Measurements from ENCODE around the gene NMNAT2. TPM values are rescaled to one million over a fixed set of nuclear protein-coding genes. Genes with fewer than 3 reads are reported as not detected.

NMNAT2 gene
- total RNA-seq, 4 donors from 2014 or later = 1.7 to 2.8 (median 2.4) TPM

DNA sequence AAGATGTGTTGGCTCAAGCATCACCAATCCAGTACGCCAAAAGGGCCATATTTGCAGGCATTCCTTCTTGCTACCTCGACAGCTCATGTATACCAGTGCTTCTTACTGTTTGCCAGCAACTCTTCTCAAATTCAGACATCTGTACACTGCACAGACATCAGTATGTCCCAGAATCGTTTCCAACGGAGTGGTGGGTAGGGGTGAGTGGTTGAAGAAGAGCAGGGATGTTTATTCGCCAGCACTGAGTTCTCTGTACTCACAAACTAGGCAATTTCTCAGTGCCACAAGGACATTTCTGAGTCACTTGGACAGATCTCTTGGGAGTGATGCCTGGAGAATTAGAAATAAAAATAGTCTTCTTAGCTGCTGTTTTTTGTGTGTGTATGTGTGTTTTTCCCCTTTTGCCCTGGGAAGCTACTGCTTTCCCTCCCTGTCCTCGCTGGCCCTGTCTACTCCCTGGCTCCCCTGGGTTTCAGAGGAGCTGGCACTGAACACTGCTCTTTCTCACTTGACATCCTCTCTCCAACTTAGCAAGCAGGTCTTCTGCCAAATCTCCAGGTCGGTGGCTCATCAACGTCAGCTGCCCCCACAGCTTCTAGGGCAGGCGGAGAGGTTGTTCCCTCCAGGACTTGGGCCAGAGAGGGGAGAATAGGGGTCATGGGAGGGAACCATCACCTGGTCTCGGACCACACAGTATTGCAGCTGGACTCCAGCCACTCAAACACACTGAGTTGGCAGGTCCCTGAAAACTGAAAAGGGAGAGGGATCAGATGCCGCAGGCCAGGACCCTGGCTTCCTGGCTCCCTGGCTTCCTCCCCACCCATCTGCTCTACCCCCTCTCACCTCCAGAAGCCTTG is 90.5 kb downstream of the NMNAT2 start:
- TF ChIP-seq, protein P1, sequence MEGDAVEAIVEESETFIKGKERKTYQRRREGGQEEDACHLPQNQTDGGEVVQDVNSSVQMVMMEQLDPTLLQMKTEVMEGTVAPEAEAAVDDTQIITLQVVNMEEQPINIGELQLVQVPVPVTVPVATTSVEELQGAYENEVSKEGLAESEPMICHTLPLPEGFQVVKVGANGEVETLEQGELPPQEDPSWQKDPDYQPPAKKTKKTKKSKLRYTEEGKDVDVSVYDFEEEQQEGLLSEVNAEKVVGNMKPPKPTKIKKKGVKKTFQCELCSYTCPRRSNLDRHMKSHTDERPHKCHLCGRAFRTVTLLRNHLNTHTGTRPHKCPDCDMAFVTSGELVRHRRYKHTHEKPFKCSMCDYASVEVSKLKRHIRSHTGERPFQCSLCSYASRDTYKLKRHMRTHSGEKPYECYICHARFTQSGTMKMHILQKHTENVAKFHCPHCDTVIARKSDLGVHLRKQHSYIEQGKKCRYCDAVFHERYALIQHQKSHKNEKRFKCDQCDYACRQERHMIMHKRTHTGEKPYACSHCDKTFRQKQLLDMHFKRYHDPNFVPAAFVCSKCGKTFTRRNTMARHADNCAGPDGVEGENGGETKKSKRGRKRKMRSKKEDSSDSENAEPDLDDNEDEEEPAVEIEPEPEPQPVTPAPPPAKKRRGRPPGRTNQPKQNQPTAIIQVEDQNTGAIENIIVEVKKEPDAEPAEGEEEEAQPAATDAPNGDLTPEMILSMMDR (IDR thresholded peaks at IDR 0.05) = no peak
- TF ChIP-seq POLR2AphosphoS5 (IDR thresholded peaks at IDR 0.05) (peak; percentile 61 to 79), EP300 (IDR thresholded peaks at IDR 0.05) (peak; percentile 2), POLR2A (IDR thresholded peaks at IDR 0.05; ENCODE audit: low read depth) (no peak)
- Histone ChIP-seq H3K4me3 (no peak overlapping the region), H3K36me3 (no peaks in the 10 kb centered on the region), H3K27me3 (no peaks in the 10 kb centered on the region), H3K9me3 (no peaks in the 10 kb centered on the region), H3K27ac (replicated peaks in 1 of 4) (peak overlapping the region; percentile 74 to 88 (median 83)), H3K4me1 (peaks cover 14 to 58% (median 54%) of the 10 kb centered on the region in 4 donors)
- 44% methylated on average over 11 of the region's 11 CpGs for WGBS
- intact Hi-C loops (cut with DNase I) = loop anchor here (10.0 kb wide), 1 partner anchor 363 kb away; no protein-coding TSS in a partner anchor
- no peak for DNase-seq (ENCODE audit: extremely low spot score)

DNA sequence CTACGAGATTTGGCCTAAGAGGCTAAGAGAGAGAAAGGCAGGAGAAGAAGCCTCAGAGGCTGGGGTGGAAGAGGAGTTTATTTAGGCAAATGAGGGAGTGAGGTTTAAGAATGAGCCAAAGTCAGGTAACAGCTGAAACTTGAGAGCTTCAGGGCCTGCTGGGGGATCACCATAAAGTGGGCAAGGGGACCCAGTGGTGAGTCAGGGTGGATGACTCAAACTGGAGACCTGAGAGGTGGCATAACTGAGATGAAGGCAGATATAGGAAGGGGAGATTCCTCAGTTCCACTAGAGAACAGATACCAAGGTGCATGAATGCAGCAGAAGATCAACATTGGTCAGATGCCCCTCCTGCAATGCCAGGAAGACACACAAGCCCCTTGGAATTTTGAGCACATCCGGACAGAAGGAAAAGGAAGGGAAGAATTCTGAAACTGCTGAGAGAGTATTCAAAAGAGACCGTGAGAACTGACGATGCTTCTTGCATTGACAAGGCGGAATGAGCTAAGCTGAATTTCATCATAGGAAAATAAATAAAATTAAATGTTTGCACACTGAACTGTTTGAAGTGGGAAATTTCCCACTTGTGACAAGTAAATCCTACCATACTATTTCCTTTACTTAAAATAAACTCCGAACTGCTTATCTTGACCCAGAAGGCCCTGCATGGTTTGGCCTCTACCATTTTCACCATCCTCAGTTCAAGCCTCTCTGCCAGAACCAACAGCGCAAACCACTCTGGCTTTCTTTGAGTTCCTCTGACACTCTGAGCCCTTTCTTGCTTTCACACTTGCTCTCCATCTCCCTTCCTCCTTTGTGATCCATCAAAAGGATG is 94.1 kb downstream of the NMNAT2 start:
- H3K9me3 ChIP-seq = no peaks in the 10 kb centered on the region
- intact Hi-C loops (cut with DNase I) = loop anchor here (10.0 kb wide), 1 partner anchor 359 kb away; no protein-coding TSS in a partner anchor
- DNase-seq (ENCODE audit: extremely low spot score) = no peak
- H3K4me3 ChIP-seq = no peak overlapping the region
- TF ChIP-seq EP300 (IDR thresholded peaks at IDR 0.05) (no peak), POLR2AphosphoS5 (IDR thresholded peaks at IDR 0.05) (no peak), POLR2A (IDR thresholded peaks at IDR 0.05; ENCODE audit: low read depth) (no peak)
- TF ChIP-seq, protein P1 (IDR thresholded peaks at IDR 0.05) = no peak
- no peaks in the 10 kb centered on the region for H3K27me3 ChIP-seq
- WGBS = 87% methylated on average over 7 of the region's 7 CpGs
- peaks cover 14 to 32% (median 29%) of the 10 kb centered on the region in 4 donors for H3K4me1 ChIP-seq
- no peaks in the 10 kb centered on the region for H3K36me3 ChIP-seq
- H3K27ac ChIP-seq (replicated peaks in 1 of 4) = no peak overlapping the region

DNA sequence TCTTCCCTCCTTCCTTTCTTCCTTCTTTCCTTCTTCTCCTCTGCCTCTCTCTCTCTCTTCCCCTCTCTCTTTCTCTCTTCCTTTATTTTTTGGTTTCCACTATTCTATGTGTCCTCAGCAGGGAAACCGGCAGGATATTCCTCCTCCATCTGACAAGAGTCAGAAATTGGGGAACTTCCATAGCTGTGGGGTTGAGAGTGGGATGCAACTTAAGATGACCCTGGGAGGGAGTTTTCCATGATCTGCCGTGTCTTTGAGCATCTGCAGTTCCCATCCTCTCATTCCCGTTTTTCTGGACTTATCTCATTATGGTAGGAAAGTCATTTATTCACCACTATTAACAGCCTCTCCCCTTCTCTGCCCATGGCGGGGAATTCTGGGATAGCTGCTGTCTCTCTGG is 98.6 kb downstream of the NMNAT2 start:
- H3K4me1 ChIP-seq = peaks cover 24 to 35% (median 31%) of the 10 kb centered on the region in 4 donors
- H3K36me3 ChIP-seq = no peaks in the 10 kb centered on the region
- H3K4me3 ChIP-seq = no peak overlapping the region
- H3K27ac ChIP-seq (replicated peaks in 1 of 4) = peak overlapping the region in 1 of 4 donors; percentile 47
- no peak for DNase-seq (ENCODE audit: extremely low spot score)
- intact Hi-C loops (cut with DNase I) = loop anchor here (10.0 kb wide), 1 partner anchor 355 kb away; no protein-coding TSS in a partner anchor
- H3K27me3 ChIP-seq = no peaks in the 10 kb centered on the region
- TF ChIP-seq, protein P1 (IDR thresholded peaks at IDR 0.05) = no peak
- no peak for TF ChIP-seq POLR2A (IDR thresholded peaks at IDR 0.05; ENCODE audit: low read depth)
- H3K9me3 ChIP-seq = no peaks in the 10 kb centered on the region
- WGBS = 83% methylated on average over 4 of the region's 4 CpGs

DNA sequence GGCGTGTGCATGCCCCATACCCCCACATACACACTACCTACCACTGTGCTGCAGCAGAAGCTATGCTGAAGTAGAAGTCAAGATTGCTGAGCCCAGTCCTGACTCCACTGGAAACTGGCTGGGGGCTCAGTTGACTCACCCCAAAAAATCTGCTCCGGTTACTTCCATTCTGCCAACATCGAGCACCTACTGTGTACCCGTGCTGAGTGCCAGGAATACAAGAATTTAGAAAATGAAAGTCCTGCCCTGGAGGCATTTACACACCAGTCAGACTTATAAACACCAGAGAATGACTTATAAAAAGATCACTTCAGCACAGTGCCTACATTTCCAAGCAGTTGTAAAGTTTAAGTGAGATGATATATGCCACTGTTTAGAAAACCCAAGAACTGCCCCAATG is 99.1 kb downstream of the NMNAT2 start:
- Histone ChIP-seq H3K4me3 (no peak overlapping the region), H3K9me3 (no peaks in the 10 kb centered on the region), H3K27ac (replicated peaks in 1 of 4) (peak overlapping the region in 2 of 4 donors; percentile 47 to 73), H3K4me1 (peaks cover 24 to 37% (median 31%) of the 10 kb centered on the region in 4 donors), H3K27me3 (no peaks in the 10 kb centered on the region), H3K36me3 (no peaks in the 10 kb centered on the region)
- WGBS = 85% methylated on average over 4 of the region's 4 CpGs
- no peak for DNase-seq (ENCODE audit: extremely low spot score)
- intact Hi-C loops (cut with DNase I) = no loop called here
- no peak for TF ChIP-seq POLR2A (IDR thresholded peaks at IDR 0.05; ENCODE audit: low read depth)
- TF ChIP-seq, protein P1 (IDR thresholded peaks at IDR 0.05) = no peak
